Measurements from ENCODE around the gene AGR2.
"Not testable (repeated sequence)": the region's sequence is repeated elsewhere in the genome, so short reads cannot be mapped to it uniquely, and the experiment has no call there.

AGR2 gene

DNA sequence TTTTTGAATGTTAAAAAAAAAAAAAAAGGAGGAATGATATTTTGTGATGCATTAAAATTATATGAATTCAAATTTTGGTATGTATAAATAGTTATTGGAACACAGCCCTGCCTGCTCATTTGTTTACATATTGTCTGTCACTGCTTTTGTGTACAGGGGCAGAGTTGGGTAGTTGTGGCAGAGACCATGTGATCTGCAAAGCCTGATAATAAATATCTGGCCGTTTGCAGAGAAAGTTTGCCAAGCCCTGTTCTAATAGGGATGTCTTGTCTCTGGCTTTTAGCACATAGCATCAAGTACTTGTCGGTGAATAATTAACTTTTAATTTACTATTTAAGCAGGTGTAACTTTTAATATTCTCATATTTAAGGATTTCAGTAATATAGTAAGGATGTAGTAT, 31.5 kb downstream of the AGR2 start:
- no peak for DNase-seq

DNA sequence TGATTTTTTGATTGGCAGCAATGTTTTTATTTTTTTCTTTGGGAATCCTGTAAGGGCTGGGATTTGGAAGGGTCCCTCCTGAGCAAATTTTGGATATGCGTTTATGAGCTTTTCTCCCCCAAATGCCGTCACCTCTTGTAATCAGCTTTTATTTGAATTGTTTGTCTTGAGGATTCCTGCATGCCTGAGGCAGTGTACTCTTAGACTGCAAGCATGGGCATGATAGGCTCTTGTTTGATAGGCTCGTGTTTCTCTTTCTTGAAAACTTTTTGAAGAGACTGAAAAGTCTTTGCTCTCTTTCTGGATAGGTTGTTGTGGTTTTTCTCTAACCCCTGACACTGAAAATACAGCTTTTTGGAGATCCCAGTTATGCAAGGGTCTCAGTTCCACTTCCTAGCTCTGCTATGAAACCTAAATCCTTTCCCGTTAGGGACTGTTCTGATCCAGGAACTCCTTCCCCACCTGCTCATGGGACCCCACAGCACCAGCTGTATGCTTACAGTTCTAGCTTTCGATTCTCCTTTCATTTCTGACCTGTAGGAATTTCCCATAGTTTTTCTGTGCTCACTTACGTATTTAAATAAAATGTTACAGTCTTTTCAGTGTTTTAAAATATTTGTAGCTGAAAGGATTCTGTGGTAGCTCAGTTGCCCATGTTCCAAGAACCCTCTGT, 34.0 kb downstream of the AGR2 start:
- no peak for DNase-seq

DNA sequence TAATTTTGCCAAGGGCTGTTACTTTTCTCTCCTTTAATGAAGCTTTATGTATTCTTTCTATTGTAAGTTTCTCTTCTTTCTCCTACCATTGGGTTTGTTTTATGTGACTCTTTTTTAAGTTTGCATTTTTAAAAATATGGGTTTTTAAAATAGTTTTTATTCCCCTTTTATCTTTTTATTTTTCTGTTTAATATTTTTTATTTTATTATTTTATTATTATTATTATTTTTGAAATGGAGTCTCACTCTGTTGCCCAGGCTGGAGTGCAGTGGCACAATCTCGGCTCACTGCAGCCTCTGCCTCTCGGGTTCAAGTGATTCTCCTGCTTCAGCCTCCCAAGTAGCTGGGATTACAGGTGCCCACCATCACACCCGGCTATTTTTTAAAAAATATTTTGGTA, 34.8 kb downstream of the AGR2 start:
- not testable (repeated sequence) for DNase-seq

DNA sequence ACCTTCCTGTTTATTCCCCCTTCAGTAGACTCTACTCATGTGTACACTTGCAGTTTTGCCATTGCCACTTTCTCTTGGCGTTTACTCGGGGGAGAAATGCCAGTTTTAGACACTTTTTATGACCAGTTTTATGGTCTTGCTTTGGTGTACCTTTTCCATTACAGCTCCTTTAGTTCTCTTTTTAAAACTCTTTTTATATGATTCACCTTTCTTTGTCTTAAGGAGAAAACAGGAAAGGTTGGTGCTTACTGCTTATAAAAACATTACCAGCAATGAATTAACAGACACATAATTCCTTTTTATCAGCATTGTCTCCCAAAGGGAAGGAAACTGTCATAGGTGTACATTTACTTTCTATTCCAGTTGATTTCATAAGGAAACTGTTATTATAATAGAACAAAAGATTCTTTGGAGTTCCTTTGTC, 39.4 kb downstream of the AGR2 start:
- DNase-seq = no peak

DNA sequence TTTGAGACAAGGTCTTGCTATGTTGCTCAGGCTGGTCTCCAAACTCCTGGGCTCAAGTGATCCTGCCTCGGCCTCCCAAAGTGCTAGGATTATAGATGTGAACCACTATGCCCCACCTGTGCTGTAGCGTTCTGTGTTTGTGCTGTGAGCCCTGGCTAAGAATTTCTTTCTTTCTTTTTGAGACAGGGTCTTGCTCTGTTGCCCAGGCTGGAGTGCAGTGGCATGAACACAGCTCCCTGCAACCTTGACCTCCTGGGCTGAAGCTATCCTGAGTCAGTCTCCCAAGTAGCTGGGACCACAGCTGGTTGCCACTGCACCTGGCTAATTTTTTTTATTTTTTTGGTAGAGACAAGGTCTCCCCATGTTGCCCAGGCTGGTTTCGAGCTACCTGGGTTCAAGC, 39.9 kb downstream of the AGR2 start:
- no peak for DNase-seq

DNA sequence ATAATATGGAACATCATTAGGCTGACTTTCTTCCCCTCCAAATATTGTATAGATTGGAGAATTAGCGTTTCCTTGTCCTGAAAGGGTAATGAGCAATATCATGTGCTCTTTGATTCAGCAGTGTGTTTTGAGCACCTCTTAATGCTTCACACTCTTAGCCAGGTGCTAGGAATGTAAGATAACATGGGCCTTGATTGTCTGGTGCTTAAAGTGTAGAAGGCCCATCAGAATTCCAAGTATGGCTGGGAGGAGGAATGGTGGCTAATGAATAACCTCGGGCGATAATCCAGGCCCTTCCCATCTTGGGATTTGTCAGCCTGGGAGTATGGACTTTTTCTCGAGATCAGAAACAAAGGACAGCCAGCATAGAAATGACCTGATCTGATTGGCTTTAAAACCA, 42.6 kb downstream of the AGR2 start:
- no peak for DNase-seq

DNA sequence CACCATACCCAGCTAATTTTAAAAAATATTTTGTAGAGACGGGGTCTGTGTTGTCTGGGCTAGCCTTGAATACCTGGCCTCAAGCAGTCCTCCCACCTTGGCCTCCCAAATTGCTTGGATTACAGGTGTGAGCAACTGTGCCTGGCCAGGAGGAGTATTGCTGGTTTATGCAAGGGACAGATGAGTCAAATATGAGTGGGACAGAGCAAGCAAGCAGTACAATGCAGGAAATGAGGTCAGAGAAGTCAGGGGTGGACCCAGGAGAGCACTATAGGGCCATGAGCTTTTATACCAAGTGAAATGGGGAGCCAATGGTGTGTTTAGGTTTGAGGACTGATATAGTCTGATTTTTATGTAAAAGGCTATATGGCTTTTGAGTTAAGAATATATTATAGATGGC, 45.0 kb downstream of the AGR2 start:
- no peak for DNase-seq

DNA sequence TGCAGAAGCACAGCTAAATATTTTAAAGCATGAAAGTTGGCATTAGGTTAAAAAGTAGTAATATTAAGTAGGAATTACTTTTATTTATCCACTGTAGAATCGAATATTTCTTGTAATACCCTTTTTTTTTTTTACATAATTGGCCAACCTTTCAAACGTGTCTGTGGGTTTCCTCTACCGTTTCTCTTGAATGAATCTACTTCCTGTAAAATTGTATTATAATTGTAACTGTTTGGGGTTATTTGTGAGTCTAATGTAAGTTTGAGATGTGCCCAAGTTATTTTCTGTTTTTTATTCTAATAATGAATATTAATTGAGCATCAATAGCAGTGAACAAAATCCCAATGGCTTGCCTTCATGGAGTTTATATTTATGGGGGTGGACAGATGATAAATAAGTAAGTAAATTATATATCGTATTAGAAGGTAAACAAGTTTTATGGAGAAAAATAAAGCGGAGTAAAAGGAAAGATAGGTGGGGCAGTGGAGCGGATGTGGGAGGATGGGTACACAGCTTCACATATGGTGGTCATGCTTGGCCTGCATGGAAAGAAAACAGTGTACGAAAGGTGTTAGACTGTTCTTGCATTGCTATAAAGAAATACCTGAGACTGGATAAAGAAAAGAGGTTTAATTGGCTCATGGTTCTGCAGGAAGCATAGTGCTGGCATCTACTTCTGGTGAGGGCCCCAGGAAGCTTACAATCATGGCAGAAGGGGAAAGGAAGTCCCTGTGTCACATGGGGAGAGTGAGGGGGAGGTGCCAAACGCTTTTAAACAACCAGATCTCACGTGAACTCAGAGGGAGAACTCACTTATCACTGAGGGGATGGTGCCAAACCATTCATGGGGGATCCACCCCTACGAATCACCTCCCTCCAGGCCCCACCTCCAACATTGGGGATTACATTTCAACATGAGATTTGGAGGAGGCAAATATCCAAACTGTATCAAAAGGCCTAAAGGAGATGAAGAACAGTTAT, 45.9 kb downstream of the AGR2 start:
- DNase-seq = no peak

DNA sequence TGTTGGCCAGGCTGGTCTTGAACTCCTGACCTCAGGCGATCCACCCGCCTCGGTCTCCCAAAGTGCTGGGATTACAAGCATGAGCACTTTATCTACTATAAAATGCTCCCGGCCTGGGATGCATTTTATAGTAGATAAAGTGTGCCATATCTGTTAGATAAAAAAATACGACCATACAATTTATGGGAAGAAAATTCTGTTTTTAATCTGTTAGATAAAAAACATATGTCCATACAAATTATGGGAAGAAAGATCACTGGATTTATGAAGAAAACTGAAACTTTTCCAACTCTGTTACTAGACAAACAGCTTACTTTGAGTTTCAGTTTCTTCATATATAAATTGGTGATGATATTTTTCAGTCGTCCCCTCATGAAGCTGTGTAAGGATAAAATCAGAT, 46.8 kb downstream of the AGR2 start:
- DNase-seq = no peak

DNA sequence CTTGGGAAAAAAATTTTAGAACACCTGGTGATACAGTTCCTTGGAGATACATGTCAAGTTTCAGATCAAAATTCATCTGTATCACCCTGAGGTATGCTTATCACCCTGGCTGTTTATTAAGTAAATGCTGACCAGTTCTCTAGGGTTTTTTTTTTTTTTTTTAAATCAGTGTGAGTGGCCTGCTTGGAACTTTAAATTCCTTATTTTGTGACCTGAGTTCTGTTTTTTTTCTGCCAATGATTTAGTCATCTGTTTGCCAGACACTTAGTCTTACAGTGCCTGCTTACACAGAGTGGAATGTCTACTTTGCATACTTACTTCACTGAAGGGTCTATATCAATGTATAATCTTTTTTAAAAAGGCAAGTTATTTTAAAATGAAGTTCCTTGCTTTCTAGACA, 49.4 kb downstream of the AGR2 start:
- no peak for DNase-seq

DNA sequence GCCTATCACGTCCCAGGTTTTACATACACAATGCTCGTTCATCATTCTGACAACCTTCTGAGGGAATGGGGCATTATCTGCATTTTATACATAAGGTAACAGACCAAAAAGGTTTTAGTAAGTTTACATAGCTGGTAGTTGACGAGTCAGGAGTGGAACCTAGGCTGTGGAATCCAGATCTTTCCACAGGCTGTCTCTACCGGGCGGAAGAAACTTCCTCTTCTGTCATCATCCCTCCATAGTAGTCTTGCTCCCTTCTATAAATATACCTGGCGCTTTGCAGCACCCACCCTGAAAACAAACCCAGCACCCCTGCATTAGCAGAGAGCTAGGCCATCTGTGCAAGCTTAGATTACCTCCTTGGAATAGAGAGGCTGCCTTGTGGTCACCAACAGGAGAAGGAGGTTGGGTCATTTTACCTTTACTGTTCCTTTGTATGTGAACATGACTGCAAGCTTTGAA, 49.9 kb downstream of the AGR2 start:
- no peak for DNase-seq

DNA sequence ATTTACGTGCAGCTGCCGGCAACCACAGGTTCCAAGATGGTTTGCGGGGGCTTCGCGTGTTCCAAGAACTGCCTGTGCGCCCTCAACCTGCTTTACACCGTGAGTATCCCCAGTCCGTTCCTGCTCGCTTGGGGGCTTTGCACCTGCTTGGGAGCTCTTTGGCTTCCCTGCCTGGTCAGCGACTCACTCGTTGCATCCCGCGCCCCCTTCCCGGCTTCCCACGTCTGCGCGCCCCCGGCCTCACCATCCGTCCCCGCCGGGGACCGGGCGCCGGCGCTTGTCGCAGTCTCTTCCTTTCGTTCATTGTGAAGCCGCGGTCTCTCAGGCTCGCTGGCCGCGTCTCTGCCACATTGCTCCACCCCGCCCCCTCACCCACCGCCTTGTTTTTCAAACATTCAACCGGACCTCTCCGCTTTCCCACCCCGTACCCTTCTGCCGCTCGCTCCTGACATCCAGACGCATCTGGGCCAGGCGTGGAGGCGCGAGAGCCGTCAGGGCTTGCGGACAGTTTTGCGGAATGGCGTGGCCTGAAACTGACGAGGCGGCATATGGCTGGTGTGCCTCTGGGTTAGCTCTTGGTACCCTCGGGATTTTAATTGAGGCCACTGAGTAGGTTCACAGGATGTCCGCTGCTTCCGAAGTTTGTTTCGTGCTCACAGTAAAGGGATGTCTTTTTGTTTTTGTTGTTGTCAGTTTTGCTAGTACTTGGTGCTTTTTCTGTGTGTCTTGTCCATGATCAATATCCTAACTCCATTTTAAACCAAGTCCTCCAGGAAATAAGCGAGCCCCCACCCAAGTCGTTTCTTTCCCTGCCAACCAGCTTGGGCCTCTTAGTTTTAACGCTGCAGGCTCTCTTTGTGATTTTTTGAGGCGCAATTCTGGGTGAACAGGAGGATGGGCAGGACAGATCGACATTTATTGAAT, 50.6 kb downstream of the AGR2 start:
- DNase-seq = peak; percentile 48

DNA sequence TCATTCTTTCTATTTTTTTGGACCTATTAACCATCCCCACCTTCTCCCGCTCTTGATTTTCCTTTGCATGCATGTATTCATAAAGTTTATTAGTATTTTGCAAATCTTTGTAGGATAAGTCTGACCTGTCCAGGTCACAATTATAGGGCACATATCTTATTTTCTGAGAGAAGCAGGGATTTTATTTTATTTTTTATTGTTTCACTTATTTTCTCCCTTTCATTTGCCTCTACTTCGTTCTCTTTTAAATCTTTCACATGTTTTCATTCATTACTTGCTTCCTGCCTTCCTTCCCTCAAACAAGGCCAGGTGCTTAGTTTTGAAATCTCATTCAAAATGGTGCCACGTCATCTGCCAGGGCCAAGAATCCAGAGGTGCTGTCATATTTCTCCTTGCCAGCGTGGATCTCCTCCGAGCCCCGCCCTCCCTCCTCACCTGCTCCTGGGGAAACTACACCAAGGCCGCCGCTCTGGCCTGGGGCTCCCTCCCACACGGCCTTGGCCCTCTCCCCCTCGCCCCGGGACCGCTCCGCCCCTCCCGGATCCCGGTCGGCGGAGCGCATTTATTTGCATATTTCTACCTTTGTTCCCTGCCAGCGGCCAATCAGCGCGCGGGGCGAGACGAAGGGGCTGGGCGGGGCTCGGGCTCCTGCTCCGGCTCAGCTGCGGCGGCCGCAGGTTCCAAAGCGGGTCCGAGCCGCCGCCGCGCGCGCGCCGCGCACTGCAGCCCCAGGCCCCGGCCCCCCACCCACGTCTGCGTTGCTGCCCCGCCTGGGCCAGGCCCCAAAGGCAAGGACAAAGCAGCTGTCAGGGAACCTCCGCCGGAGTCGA, 51.5 kb downstream of the AGR2 start, which contains the start of gene TSPAN13:
TSS of gene TSPAN13 (plus strand) at position 654 of the 830 bp plus-strand sequence. CDS start 213 bp downstream, outside the sequence.
- DNase-seq = peak; percentile 96

DNA sequence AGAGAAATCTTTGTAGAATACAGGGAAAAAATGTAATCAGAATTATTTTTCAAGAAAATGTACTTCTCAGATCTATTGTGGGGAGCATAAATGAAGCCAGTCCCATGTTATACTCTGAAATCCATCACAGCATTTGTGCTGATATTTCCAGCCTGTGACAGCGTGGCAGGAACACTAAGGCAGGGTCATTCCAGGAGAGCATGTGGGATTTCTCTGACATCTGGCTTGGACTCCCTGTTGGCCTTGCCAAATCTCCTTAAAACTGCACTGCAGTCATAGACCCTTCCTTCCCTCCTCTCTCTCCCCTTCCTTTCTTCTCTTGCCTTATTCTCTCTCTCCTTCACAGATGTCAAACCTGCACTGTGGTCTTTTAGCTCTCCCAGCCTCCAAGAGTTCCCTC, 57.7 kb downstream of the AGR2 start:
- DNase-seq = no peak

DNA sequence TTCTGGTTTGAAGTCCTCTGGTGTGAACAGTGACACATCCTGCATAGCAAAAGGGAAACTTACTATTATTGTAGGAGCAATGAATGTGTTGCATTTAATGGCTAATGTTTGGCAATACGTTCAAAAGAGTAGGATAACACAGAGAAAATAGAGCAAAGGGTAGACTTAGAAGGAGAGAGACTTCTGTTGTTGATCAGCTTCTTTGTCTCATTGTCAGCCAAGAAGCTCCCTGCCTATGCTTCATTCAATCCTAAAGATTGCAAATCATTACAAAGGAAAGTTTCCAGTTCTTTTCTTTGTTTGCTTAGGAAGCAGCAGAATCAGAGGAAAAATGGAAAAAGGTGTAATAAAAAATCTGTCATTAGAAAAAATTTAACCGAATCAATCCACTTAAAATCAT, 59.2 kb downstream of the AGR2 start:
- no peak for DNase-seq

DNA sequence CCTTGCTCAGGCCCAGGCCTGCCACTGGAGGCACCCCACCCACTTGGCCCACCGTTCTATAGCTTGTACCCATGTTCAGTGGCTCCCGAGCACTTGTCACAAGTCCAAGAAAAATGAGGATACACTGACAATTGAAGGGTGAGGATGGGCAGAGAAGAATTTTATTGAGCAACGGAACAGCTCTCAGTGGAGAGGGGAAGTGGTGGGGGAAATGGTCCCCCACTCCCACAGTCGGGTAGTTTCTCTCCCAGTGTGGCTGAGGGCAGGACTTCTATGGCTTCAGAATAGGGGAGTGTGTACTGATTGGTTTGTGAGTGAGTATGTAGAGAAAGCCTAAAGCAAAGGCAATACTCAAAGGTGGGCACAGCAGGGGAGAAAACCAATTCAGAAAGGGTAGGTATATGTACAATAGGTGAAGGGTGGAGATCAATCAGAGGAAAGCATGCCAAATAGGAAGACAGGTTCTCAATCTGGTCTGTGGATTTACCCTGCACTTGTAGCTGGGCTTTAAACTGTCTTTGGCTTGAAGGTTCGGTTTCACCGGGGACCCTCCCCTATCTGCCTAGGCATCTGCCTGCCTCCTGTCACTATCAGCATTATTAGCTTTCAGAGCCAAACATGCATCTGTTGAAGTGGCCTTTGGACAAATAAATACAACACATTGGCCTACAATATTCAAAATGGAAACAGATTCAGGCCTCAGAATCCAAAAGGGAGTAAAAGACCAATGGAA, 60.1 kb downstream of the AGR2 start:
- DNase-seq = no peak

DNA sequence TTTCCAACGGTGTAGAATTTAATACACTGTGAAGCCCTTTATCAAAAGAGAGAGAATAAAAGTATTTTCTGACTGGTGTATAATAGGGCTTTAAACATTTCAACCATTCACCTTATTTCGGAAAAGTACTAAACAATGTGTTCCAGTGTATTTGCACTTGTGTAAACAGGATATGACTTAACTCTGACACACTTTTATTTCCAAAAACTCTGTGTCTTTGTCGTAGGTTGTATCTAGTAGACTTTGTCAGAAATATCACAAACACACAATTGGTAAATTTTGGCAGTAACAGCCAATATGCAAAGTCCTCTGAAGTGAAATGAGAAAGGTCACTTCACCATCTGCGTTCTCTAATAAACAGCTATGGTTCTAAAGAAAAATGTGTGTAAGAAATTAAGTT, 61.6 kb downstream of the AGR2 start:
- no peak for DNase-seq

DNA sequence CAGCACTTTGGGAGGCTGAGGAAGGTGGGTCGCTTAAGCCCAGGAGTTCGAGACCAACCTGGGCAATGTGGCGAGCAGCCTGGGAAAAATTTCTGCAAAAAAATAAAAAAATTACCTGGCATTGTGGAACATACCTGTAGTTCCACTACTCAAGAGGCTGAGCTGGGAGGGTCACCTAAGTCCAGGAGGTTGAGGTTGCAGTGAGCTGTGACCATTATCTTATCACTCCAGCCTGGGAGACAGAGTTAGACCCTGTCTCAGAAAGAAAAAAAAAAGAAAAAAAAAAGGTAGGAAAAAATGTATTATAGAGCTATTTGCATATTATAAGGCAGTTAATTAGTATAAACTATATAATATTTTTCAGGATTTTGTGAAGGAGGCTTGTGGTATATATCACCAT, 62.3 kb downstream of the AGR2 start:
- DNase-seq = no peak

Measured in NCI-H510A treated with DMSO at 0.1 percent for 48 hours (cell line).